Cortex of kidney (tissue), 1 donor: ENCODE results near the gene FIBP.

Experiments used
- DNase-seq: peaks from one replicate; lab custom pipeline; 2025; lab: John Stamatoyannopoulos, UW

Gene FIBP

DNA sequence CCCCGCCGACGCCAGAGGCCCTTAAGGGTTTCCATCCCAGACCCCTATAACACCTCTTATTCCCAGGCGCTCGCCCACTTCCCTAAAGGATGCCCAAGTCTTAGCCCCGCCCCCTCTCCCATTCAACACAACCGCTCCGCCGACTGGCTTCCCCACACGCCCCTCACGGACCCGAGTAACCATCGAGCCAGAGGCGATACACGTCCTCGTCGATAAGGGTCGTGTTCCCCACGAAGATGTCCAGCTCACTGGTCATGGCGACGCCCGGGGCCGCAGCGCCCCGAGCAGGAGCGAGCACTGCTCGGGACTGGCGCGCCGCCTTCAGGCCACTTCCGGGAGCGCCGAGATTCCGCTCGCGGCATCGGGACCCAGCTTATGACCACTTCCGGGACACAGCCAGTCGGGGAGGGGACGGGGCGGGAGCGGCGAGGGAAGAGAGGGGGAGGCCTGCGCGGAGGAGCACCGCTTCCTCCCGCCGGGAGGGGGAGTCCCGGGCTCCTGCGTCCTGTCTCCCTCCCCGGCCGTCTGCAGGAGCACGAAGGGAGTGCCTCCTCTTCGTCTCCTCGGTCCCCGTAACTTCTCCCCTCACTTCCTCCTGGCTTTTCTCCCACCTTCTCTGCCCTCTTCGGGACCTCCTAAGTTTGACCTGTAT lies at the start of gene FIBP:
Gene FIBP (minus strand): TSS at position 309 of the 652 bp plus-strand sequence. CDS start 53 bp downstream, at position 256.
- DNase-seq: no peak

DNA sequence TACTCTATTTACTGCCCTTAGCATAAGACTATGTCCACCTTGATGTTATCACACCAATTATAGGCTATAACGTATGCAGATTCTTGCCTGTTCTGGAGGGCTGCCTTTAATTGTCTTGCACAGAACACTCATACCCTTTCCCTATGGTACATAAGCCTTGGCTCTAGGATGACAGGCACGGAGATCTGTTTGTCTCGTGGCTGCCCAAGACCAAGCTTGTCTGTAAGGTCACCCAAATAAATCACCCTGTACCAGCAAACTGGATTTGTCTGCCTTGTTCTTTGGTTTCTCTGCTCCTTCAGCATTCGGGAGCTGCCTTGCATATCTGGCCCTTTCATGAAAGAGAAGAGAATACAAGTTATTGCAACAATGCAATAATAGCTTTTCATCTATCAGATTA lies 49.5 kb upstream of the FIBP start:
- DNase-seq: no peak

DNA sequence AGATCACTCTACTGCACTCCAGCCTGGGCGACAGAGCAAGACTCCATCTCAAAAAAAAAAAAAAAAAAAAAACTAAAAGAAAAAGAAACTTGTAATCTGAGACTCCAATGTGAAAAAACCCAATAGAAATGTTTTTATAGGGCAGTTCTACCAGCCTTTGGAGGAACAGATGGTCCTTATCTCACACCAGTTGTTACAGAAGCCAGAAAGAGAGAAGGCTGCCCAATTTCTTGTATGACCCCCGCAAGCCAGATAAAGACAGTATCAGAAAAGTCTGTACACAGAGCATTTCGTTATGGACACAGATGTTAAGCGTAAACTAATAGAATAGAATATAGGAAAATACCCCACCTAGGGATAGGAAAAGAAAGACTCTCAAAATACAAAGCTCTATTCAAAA lies 45.7 kb upstream of the FIBP start:
- no peak for DNase-seq

DNA sequence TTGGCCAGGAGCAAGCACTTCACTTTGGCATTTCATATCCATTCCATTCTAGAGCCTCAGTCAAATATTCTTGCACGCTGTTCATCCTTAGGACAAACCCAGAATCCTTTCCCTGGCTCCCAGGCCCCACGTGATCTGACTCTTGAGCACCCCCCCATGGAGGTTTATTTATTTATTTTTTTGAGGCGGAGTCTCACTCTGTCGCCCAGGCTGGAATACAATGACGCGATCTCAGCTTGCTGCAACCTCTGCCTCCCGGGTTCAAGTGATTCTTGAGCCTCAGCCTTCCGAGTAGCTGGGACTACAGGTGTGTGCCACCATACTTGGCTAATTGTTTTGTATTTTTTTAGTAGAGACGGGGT lies 44.3 kb upstream of the FIBP start:
- DNase-seq: no peak

DNA sequence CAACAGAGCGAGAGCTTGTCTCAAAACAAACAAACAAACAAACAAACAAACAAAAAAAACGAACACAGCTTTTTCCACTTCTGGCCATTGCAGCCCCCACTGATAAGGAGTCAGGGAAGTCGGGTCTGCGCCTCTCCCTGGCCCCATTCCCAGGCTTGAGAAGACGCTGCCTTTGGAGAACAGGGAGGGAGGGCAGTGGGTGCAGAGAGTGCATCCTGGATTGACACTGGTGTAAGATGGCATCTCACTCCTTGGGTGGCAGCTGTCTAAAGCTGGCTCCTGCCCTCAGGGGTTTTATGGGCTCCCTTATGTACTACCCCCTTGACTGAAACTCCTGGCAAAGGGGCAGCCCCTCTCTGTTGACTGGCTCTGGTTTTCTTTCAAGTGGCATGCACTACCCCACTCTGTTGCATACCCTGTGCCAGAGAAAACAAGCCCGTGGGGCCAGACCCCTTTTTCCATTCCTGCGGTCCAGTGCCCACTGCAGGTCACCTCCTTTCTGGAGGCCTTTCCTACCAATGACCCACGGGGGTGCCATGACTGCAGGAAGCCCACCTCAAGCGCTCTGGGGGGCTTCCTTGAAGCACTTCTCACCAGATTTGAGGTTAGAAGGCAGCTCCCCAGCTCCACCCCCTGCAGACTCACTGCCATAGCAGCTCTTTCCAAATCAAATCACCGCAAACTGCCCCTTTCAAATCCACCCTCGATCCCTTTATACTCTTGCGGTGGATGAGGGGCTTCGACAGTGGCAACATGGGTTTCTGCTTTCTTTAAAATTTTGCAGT lies 43.7 kb upstream of the FIBP start:
- no peak for DNase-seq

DNA sequence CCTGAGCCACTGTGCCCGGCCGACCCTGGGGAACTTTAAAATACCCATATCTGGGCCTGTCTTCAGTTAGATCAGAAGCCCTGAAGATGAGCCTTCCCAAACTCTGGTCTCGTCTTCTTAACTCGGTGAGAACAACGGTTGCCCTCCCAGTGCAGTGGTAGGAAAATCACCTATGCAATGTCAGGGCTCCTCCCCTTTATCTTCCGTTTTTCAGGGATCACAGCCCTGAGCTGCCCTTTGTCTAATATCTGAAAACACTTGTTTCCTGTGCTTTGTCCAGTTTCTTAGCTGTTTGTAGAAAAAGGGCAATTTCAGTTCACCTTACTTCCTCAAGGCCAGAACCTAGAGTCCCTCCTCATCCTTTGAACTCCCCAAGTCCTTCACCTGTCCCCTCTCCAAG lies 40.4 kb upstream of the FIBP start:
- no peak for DNase-seq

DNA sequence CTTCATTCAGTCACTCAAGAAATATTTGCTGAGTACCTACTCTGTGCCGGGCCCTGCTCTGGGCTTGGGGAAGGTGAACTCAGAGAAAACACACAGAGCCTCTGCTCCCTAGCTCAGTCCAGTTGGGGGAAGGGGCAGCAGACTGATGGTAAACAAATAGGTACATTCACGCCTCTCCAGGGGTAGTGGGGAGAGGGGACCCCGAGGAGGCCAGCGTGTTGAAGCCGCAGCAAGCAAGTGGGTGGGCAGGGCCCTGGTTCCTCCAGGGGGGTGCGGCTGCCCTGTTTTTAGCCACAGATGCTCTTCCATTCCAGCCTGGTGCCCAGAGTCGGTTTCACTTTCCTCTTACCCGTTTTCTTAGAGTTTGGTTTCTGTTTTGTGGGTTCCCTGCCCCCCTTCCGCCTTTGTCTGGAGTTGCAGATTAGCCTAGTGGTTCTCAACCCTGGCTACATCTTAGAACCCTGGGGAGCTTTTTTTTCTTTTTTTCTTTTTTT lies 39.7 kb upstream of the FIBP start:
- no peak for DNase-seq

DNA sequence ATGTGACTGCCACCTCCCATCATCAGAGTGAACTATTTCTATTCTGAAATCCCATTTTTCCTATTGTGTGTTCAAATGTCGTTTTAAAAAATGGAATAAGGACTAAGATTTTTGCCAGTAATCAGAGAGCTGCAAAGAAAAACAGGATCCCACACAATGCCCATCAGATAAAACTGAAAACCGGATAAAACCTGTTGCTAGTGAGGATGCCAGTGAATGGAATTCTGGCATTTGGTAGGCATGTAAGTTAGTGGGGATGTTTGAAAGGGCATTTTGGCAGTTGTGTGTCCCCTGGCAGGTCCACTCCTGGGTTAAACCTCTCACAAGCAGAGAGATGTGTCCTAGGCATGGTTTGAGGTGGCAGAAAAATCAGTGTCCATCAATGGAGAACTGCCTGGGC lies 37.1 kb upstream of the FIBP start:
- DNase-seq: no peak

DNA sequence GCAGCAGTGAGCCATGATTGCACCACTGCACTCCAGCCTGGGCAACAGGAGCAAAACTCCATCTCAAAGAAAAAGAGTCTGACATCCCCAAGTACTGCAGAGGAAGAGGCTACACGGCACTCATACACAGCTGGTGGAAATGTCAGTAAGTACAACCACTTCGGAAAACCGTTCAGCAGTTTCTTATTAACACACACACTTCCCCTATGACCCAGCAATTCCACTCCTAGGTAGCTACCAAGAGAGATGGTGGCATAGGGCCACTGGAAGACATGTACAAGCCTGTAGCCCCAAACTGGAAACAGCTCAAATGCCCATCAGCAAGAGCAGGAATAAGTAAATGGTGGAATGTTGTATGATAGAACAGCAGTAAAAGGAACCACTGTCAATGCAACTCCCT lies 34.3 kb upstream of the FIBP start:
- no peak for DNase-seq

DNA sequence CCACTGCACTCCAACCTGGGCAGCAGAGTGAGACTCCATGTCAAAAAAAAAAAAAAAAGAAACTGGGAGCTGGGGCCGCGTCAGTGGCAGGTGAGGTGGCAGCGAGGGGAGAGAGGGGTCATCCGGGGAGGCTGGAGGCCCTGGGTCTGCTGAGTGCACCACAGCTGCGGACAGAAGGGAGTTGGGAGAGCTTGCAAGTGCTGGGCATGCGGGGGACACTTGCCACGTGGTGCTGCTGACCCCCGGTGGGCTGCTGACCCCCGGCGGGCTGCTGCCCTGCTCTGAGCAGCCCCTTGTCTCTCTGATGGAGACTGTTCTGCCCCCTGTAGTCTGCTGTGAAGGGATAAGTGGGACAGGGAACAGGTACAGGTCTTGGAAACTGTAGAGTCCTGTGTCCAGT lies 33.6 kb upstream of the FIBP start:
- DNase-seq: no peak

DNA sequence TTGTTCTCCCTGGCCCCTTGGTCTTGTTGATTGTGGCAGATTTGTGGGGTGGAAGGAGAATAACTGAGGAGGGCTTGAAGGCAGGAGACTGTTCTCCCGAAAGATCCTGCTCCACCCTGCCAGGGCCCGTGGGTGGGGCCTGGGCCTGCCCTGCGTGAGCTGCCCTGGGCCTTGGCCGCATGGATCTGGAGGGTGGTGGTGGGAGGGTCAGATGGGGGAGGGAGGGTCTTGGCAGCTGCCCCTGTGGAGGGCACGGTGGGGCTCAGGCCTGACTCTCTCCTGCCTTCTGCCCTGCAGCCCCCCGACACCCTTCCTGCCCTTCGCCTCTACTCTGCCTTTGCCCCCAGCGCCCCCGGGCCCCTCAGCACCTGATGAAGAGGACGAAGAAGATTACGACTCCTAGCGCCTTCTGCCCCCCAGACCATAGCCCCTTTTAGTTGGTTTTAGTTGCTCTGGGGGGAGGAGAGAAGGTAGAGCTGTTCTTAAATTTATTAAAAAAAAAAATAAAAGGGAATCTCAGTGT lies 32.8 kb upstream of the FIBP start:
- no peak for DNase-seq

DNA sequence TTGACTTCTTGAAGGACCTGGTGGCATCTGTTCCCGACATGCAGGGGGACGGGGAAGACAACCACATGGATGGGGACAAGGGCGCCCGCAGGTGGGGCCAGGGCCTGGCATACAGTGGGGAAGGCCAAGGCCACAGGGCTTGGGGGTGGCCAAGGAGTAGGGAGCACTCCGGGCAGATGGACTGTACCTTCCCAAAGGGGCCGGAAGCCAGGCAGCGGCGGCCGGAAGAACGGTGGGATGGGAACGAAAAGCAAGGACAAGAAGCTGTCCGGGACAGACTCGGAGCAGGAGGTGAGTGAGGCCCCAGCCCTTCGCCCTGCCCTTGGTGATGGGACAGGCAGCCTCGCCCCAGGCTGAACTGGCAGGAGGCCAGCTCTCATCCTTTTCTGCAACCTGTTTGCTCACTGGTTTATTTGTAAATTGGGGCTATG lies 32.1 kb upstream of the FIBP start:
- DNase-seq: no peak

DNA sequence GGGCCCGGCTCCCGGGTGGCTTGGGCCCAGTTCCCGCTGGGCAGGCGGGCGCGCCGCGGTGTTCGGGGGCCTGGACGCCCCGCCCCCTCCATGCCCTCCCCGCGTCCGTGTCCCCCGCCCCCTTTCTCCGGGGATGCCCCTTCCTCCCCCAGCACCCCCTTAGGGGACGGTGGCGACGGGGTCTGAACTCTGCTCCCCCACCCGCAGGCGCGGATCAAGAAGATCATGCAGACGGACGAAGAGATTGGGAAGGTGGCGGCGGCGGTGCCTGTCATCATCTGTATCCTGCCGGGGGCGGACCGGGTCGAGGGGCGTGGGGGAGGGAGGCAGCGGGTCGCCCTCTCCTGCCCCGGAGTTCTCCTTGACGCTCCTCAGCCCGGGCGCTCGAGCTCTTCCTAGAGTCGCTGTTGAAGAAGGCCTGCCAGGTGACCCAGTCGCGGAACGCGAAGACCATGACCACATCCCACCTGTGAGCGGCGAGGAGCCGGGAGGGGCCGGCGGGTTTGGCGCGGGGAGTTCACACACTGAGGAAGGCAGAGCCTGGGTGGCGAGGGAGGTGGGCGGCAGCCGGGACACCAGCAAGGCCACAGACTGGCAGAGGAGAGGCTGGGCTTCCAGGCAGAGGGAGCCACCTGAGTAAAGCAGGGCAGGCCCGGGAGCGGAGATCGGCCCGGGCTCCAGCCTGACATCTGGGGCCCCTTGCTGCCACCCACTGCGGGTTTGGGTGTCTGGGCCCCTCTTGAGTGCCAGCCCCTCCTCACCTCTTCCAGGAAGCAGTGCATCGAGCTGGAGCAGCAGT lies 31.5 kb upstream of the FIBP start:
- no peak for DNase-seq

DNA sequence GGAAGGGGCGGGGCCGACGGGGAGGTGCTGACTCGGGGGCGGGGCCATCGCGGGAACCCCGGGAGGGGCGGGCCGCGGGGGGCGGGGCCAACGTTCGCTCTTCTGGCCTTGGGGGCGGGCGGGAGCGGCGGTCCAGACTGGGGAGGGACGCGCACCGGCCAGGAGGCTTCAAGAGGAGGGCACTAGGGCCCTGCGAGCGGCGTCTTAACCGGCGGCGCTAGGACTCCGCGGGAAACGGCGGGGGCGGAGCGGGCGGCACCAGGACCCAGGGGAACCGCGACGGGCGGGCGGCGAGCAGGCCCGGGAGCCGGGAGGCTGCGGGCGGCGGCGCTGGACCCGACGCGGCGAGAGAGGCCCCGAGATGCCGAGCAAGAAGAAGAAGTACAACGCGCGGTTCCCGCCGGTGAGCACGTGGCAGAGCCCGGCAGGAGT lies 30.9 kb upstream of the FIBP start, which contains the start of gene DRAP1:
Gene DRAP1 (plus strand): TSS at position 286 of the 432 bp plus-strand sequence. CDS start 76 bp downstream, at position 362.
- peak; percentile 82 for DNase-seq

DNA sequence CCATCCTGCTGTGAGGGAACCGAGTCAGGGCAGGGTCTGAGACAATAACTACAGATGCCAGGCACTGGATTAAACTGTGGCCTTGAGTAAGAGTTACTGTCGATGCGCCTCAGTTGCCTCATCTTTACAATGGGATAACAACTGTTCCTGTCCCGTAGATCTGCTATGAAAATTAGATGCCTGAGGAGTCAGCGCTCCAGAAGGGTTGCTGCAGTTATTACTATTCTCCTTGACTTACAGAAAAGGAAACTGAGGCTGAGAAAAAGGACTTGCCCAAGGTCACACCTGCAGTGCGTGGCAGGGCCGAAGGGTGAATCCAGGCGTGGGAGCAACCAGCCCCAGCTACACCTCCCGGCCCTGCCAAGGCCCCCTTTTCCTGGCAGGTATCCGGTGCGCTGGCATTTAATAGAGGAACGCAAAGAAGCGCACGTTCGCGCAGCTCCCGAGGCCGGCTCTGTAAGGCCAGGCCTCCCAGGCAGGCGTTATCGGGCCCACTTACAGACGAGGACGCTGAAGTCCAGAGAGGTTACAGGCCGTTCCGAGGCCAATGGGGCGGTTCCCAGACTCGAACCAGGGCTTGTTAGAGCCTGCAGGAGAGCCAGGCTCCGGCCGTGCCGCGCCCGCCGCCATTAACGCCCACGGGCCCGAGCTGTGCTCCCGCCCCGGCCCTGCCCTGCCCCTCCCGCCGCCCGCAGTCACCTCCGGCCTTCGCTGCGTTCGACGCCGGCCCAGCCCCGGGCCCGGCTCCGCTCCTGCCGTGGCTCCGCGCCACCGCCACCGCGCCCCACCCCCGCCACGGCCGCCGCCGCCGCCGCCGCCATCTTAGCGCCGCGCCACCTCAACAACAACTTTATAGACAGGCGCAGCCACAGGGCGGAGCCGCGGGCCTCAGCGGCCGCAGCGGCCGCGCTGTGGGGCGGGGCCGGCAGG lies 30.2 kb upstream of the FIBP start, which contains the start of gene C11orf68:
Gene C11orf68 (minus strand): TSS at position 852 of the 930 bp plus-strand sequence. CDS start 31 bp downstream, at position 821.
- DNase-seq: no peak

DNA sequence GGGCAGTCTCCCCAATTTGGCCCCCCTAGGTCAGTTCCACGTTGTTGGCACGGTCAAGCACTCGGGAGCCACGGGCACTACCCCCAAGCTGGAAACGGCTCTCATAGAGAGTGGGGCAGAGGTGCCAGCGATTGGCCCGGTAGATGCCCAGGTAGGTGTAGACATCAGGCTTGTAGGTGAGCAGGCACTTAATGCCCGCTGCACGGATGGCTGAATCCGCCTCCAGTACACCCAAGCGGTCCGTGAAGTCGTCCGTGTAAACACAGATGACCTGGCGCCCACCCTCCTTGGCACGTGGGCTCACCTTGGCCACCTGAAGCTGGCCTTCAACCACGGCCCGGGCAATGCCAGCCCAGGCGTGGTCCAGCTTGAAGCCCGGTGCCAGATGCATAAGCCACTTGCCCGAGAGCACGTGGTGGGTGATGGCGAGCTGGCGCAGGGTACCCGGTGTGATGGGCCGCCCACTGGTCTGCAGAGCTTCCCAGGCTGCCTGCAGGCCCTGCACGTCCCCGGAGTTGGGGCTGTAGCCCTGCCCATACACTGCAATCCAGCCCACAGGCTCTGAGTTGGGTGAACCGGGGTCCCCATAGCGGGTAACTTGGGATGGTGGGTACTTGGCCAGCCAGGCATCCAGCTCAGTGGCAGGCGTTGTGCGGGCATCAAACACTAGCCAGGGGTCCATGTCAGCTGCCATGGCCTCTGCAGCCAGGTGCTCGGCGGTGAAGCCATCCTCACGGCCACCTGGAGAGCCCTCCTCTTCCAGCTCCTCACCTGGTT lies 29.4 kb upstream of the FIBP start:
- no peak for DNase-seq

DNA sequence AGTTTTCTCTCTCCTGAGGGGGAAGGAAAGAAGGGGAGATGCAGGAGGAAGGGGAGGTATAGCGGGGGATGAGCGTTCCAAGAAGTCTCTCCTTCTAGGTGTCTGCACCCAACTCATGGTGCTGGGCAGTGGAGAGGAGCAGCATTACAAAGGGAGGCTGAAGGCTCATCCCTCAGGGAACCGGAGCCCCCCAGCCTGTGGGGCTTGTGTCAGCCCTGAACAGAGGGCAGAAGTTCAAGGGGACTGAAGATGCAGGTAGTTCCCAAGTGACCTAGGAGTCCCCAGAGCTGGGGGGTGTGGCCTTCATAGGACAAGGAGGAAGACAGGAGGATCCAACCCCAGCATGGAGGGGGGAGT lies 28.8 kb upstream of the FIBP start:
- no peak for DNase-seq

DNA sequence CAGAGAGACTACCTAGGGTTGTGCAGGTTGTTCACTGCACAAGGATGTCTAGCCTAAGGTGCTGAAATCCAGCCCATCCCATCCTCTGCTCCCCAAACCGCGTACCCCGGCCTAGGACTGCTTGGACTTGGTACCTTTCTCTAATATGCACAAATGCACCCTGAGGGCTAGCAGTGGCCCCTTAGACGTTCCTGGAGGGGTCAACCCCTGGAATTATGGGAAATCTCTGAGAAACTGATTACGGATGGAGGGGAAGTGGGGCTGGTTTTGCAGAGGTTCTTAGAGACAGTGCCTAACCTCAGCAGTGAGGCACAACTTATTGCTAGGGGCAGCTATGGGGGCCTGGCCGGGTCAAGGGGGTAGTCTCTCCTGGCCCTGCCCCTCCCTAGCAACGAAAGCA lies 28.1 kb upstream of the FIBP start:
- DNase-seq: no peak

DNA sequence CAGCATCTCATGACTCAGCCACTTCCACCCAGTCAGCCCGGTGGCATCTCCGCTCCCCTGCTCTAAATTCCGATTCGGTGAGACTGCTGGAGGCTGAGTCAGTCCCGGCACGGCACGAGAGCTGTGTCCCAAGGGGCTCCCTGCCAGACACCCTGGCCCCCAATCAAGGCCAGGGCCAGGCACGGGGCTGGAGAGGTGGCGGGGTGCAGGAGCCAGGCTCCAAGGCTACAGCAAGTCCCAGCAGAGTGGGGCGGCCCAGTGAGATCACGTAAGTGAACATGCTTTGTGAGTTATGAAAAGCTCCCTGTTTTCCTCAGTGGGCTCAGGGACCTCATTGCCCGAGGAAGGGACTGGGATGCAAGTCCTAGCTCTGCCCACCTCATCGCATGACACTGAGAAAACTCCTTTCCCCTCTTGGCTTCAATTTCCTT lies 27.6 kb upstream of the FIBP start:
- no peak for DNase-seq

DNA sequence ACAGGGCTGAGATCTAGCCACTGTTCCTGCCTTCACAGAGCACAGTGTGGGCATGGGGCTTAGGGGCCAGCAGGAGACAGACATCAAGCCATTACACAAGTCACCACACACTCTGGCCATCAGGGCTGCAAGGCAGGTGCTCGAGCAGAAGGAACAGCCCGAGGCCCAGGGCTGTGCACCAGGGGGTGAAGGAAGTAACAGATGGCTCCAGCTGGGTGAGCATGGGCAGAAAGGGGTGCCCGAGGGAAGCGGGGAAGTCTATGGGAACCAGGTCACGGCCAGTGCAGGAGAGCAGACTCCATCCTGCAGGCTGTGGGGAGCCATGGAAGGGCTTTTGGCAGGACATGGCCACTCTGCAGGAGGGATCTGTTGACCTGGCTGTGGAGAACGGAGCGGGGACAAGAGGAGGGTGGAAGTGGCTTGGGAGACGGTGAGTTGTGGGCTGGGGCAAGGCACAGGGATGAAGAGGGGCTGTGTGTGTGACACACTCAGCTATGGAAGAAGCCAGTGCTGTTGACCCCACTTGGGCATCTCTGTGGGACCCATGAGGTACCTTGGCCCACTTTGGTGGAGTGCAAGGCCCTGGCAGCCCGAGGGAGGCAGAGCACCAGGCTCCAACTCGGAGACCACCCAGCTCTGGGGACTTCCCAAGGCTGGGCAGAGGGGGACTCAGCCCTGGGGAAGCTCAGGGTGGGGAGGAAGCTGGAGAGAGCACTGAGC lies 27.0 kb upstream of the FIBP start:
- no peak for DNase-seq
